ENCODE results near the gene HIF3A. TPM values are rescaled to one million over a fixed set of nuclear protein-coding genes. Genes with fewer than 3 reads are reported as not detected.

HIF3A gene
- total RNA-seq, 1 experiment from 2014 or later = 5.2 TPM

GRCh38 chr19:46350758-46351159 lies 53.9 kb downstream of the HIF3A start:
- Mint-ChIP-seq H3K27me3 (ENCODE audit: insufficient read depth, unreplicated experiment) (no peaks in the 10 kb centered on the region), H3K27ac (ENCODE audit: unreplicated experiment) (no peak overlapping the region), H3K36me3 (ENCODE audit: insufficient read depth, unreplicated experiment) (peaks cover 37% of the 10 kb centered on the region), H3K4me3 (ENCODE audit: unreplicated experiment) (no peak overlapping the region), H3K4me1 (ENCODE audit: low read depth, unreplicated experiment) (peaks cover 28% of the 10 kb centered on the region), H3K9me3 (ENCODE audit: unreplicated experiment) (no peaks in the 10 kb centered on the region)
- intact Hi-C loops (cut with micrococcal nuclease; ENCODE audit: unreplicated experiment) = no loop called here
- no peak for TF ChIP-seq CTCF (IDR thresholded peaks at IDR 0.05; ENCODE audit: insufficient read depth in 1 of 2, low read depth in 1 of 2, low read length in 1 of 2, severe bottlenecking in 1 of 2, unreplicated experiment in 1 of 2)
- ChIA-PET CTCF (no interaction called here), POLR2A (no interaction called here)
- no TSS peak for BruUV-seq (replicated peaks)
- no peak for DNase-seq
- no peaks in the 10 kb centered on the region for H3K27me3 ChIP-seq (replicated peaks; ENCODE audit: control insufficient read depth, insufficient read depth, low read length)
- no peak overlapping the region for H3K4me3 ChIP-seq (ENCODE audit: low read depth, low read length)
- no peaks in the 10 kb centered on the region for H3K9me3 ChIP-seq
- H3K36me3 ChIP-seq (ENCODE audit: control insufficient read depth, insufficient read depth, low read length) = peaks cover 11% of the 10 kb centered on the region
- H3K4me1 ChIP-seq = peaks cover 16% of the 10 kb centered on the region

GRCh38 chr19:46351241-46352041 lies 54.6 kb downstream of the HIF3A start:
- Mint-ChIP-seq H3K4me3 (ENCODE audit: unreplicated experiment) (no peak overlapping the region), H3K36me3 (ENCODE audit: insufficient read depth, unreplicated experiment) (peaks cover 42% of the 10 kb centered on the region), H3K4me1 (ENCODE audit: low read depth, unreplicated experiment) (peaks cover 28% of the 10 kb centered on the region), H3K9me3 (ENCODE audit: unreplicated experiment) (no peaks in the 10 kb centered on the region), H3K27me3 (ENCODE audit: insufficient read depth, unreplicated experiment) (no peaks in the 10 kb centered on the region), H3K27ac (ENCODE audit: unreplicated experiment) (no peak overlapping the region)
- no peak for DNase-seq
- intact Hi-C loops (cut with micrococcal nuclease; ENCODE audit: unreplicated experiment) = no loop called here
- peaks cover 13% of the 10 kb centered on the region for H3K36me3 ChIP-seq (ENCODE audit: control insufficient read depth, insufficient read depth, low read length)
- H3K27me3 ChIP-seq (replicated peaks; ENCODE audit: control insufficient read depth, insufficient read depth, low read length) = no peaks in the 10 kb centered on the region
- ChIA-PET POLR2A (no interaction called here), CTCF (no interaction called here)
- no TSS peak for BruUV-seq (replicated peaks)
- TF ChIP-seq CTCF (IDR thresholded peaks at IDR 0.05; ENCODE audit: insufficient read depth in 1 of 2, low read depth in 1 of 2, low read length in 1 of 2, severe bottlenecking in 1 of 2, unreplicated experiment in 1 of 2) = no peak
- no peaks in the 10 kb centered on the region for H3K9me3 ChIP-seq
- H3K4me1 ChIP-seq = peaks cover 23% of the 10 kb centered on the region
- no peak overlapping the region for H3K4me3 ChIP-seq (ENCODE audit: low read depth, low read length)

- H3K27ac Mint-ChIP-seq (ENCODE audit: unreplicated experiment) = peak overlapping the region; percentile 56
- H3K4me3 Mint-ChIP-seq (ENCODE audit: unreplicated experiment) = no peak overlapping the region
- BruUV-seq (replicated peaks) = no TSS peak
- H3K27me3 Mint-ChIP-seq (ENCODE audit: insufficient read depth, unreplicated experiment) = no peaks in the 10 kb centered on the region
- H3K36me3 Mint-ChIP-seq (ENCODE audit: insufficient read depth, unreplicated experiment) = peaks cover 44% of the 10 kb centered on the region
- ChIA-PET POLR2A (no interaction called here), CTCF (no interaction called here)
- no peaks in the 10 kb centered on the region for H3K9me3 Mint-ChIP-seq (ENCODE audit: unreplicated experiment)
- TF ChIP-seq CTCF (IDR thresholded peaks at IDR 0.05; ENCODE audit: insufficient read depth in 1 of 2, low read depth in 1 of 2, low read length in 1 of 2, severe bottlenecking in 1 of 2, unreplicated experiment in 1 of 2) = no peak
- no peak for DNase-seq
- no peaks in the 10 kb centered on the region for H3K9me3 ChIP-seq
- no peak overlapping the region for H3K4me3 ChIP-seq (ENCODE audit: low read depth, low read length)
- intact Hi-C loops (cut with micrococcal nuclease; ENCODE audit: unreplicated experiment) = no loop called here
- peaks cover 12% of the 10 kb centered on the region for H3K4me1 Mint-ChIP-seq (ENCODE audit: low read depth, unreplicated experiment)
- H3K36me3 ChIP-seq (ENCODE audit: control insufficient read depth, insufficient read depth, low read length) = peaks cover 13% of the 10 kb centered on the region
- H3K27me3 ChIP-seq (replicated peaks; ENCODE audit: control insufficient read depth, insufficient read depth, low read length) = no peaks in the 10 kb centered on the region
- peaks cover 43% of the 10 kb centered on the region for H3K4me1 ChIP-seq
These were observed 57.1 kb downstream of the HIF3A start for GRCh38 chr19:46353730-46354528.
